Measurements from ENCODE around the gene BLOC1S2. TPM values are rescaled to one million over a fixed set of nuclear protein-coding genes. Genes with fewer than 3 reads are reported as not detected.
A peak's percentile ranks its signal among the peaks of the same experiment; 100 is the strongest.
"Not testable (repeated sequence)": the region's sequence is repeated elsewhere in the genome, so short reads cannot be mapped to it uniquely, and the experiment has no call there.

BLOC1S2 gene
- total RNA-seq, 4 donors from 2014 or later, result 13.8 to 29.6 (median 19.3) TPM

DNA sequence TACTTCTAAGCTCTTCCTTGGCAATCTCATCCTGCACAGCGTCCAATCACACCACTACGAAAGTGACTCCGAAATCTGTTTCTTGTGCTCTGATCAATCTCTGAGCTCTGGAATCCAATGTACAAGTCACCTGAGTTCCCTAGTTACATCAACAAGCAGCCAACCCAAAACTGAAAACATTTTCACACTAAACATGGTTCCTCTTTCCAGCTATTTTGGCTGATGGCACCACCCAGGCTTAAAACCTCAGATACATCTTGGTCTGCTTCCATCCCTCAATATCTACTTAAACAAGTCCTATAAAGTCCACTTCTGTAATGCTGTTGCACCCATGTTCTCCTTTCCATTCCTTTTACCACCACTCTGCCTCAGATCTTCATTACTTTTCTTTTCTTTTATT lies 3.6 kb downstream of the BLOC1S2 start:
- Histone ChIP-seq H3K9me3 (no peaks in the 10 kb centered on the region), H3K27me3 (no peaks in the 10 kb centered on the region), H3K36me3 (peaks cover 7 to 44% of the 10 kb centered on the region in 2 donors), H3K27ac (no peak overlapping the region), H3K4me1 (peaks cover 0 to 46% (median 8%) of the 10 kb centered on the region in 3 donors), H3K4me3 (no peak overlapping the region)
- 92 to 95% methylated on average over 3 of the region's 3 CpGs for WGBS, 2 donors (ENCODE audit: low coverage in 1 of 2)
- TF ChIP-seq EP300 (IDR thresholded peaks at IDR 0.05) (no peak), POLR2AphosphoS5 (IDR thresholded peaks at IDR 0.05) (no peak), POLR2A (IDR thresholded peaks at IDR 0.05) (no peak), CTCF (IDR thresholded peaks at IDR 0.05) (no peak)
- ATAC-seq, result no peak

- WGBS, 2 donors (ENCODE audit: low coverage in 1 of 2), result no CpG with 5 or more reads among the region's 31 CpGs
- H3K4me3 ChIP-seq, H3K27ac ChIP-seq, ATAC-seq, H3K9me3 ChIP-seq, H3K27me3 ChIP-seq, H3K4me1 ChIP-seq: not testable (repeated sequence)
- H3K36me3 ChIP-seq, result peaks cover 12 to 55% of the 10 kb centered on the region in 2 donors
Measured at GRCh38 chr10:100276971-100277370, 9.5 kb downstream of the BLOC1S2 start.

- no peaks in the 10 kb centered on the region for H3K27me3 ChIP-seq
- H3K9me3 ChIP-seq, result no peaks in the 10 kb centered on the region
- H3K4me1 ChIP-seq, result peaks cover 0 to 27% (median 11%) of the 10 kb centered on the region in 3 donors
- peak; percentile 93 for ATAC-seq
- 2 to 4% methylated on average over 7 to 44 of the region's 49 CpGs for WGBS, 2 donors (ENCODE audit: low coverage in 1 of 2)
- H3K36me3 ChIP-seq, result no peaks in the 10 kb centered on the region
- peak; percentile 93 for TF ChIP-seq POLR2AphosphoS5 (IDR thresholded peaks at IDR 0.05)
- TF ChIP-seq CTCF (IDR thresholded peaks at IDR 0.05), result no peak
- TF ChIP-seq POLR2A (IDR thresholded peaks at IDR 0.05), result peak; percentile 42 to 58
- peak within 1 kb of the TSS; percentile 94 to 99 for H3K4me3 ChIP-seq
- peak within 1 kb of the TSS; percentile 80 to 87 (median 84) for H3K27ac ChIP-seq
Measured at GRCh38 chr10:100267239-100268104, 19.0 kb downstream of the BLOC1S2 start, which contains the start of gene CWF19L1. Gene CWF19L1, minus strand, starts transcription at chr10:100267638. Its CDS starts 45 bp downstream, at chr10:100267593.

GRCh38 chr10:100265821-100266485 lies 20.5 kb downstream of the BLOC1S2 start:
- peaks cover 0 to 12% of the 10 kb centered on the region in 2 donors for H3K36me3 ChIP-seq
- H3K4me1 ChIP-seq, result peaks cover 0 to 27% (median 11%) of the 10 kb centered on the region in 3 donors
- WGBS, 2 donors (ENCODE audit: low coverage in 1 of 2), result 89 to 90% methylated on average over 14 to 15 of the region's 15 CpGs
- H3K27me3 ChIP-seq, result no peaks in the 10 kb centered on the region
- peak overlapping the region in 1 of 2 donors; percentile 94 for H3K4me3 ChIP-seq
- H3K27ac ChIP-seq, result no peak overlapping the region
- TF ChIP-seq EP300 (IDR thresholded peaks at IDR 0.05) (no peak), CTCF (IDR thresholded peaks at IDR 0.05) (no peak), POLR2A (IDR thresholded peaks at IDR 0.05) (no peak), POLR2AphosphoS5 (IDR thresholded peaks at IDR 0.05) (no peak)
- no peak for ATAC-seq
- no peaks in the 10 kb centered on the region for H3K9me3 ChIP-seq

GRCh38 chr10:100254191-100254590 lies 32.3 kb downstream of the BLOC1S2 start:
- no peak overlapping the region for H3K4me3 ChIP-seq
- 91 to 100% methylated on average over 1 to 3 of the region's 3 CpGs for WGBS, 2 donors (ENCODE audit: low coverage in 1 of 2)
- no peak overlapping the region for H3K27ac ChIP-seq
- ATAC-seq, result no peak
- TF ChIP-seq CTCF (IDR thresholded peaks at IDR 0.05) (no peak), POLR2AphosphoS5 (IDR thresholded peaks at IDR 0.05) (no peak), POLR2A (IDR thresholded peaks at IDR 0.05) (no peak), EP300 (IDR thresholded peaks at IDR 0.05) (no peak)
- no peaks in the 10 kb centered on the region for H3K9me3 ChIP-seq
- H3K27me3 ChIP-seq, result no peaks in the 10 kb centered on the region
- no peaks in the 10 kb centered on the region for H3K4me1 ChIP-seq
- H3K36me3 ChIP-seq, result peaks cover 4 to 100% of the 10 kb centered on the region in 2 donors
